ENCODE data around the gene ACOT8. TPM values are rescaled to one million over a fixed set of nuclear protein-coding genes. Genes with fewer than 3 reads are reported as not detected.

ACOT8 gene
- total and polyA plus RNA-seq, 2 of the 4 experiments (the other 2 are of a cell fraction): 29.8 to 47.5 TPM

- no TSS peak for BruUV-seq (replicated peaks)
- Histone ChIP-seq H2AFZ (replicated peaks; ENCODE audit: low read length, poor library complexity) (no peak overlapping the region), H2BK120ac (ENCODE audit: low read depth, low read length) (no peak overlapping the region), H3K36me3 (ENCODE audit: control insufficient read depth, insufficient read depth, low read length) (no peaks in the 10 kb centered on the region; the same call in 1 of the 2 replicates), H3K4me3 (ENCODE audit: insufficient read depth, low read depth, low read length) (no peak overlapping the region), H2AK9ac (replicated peaks; ENCODE audit: low read depth, low read length, poor library complexity) (no peak overlapping the region), H3K4me2 (ENCODE audit: low read depth, low read length) (no peak overlapping the region; the same call in 1 of the 2 replicates), H2BK5ac (ENCODE audit: low read depth, low read length, poor library complexity, severe bottlenecking) (no peak overlapping the region), H3K27ac (ENCODE audit: insufficient read depth, low read length) (no peak overlapping the region), H3K18ac (ENCODE audit: low read depth, low read length) (no peak overlapping the region), H4K8ac (ENCODE audit: low read depth in 2 of 2, low read length in 2 of 2) (no peak overlapping the region), H3K27me3 (ENCODE audit: control insufficient read depth, insufficient read depth, low read length) (no peaks in the 10 kb centered on the region; the same call in 1 of the 2 replicates), H3K9ac (ENCODE audit: low read depth, low read length) (no peak overlapping the region), H3K23ac (ENCODE audit: low read depth, low read length) (no peak overlapping the region), H4K20me1 (ENCODE audit: insufficient read depth, low read length) (peaks cover 12% of the 10 kb centered on the region; the same call in 1 of the 2 replicates), H3K14ac (replicated peaks; ENCODE audit: low read depth, low read length) (no peak overlapping the region), H3K56ac (ENCODE audit: extremely low read depth, insufficient read depth, low read length) (no peak overlapping the region), H4K91ac (ENCODE audit: insufficient read depth, low read depth, low read length) (no peak overlapping the region), H3K79me1 (ENCODE audit: low read depth in 1 of 2, low read length in 2 of 2) (peaks cover 19 to 39% of the 10 kb centered on the region in 2 experiments), H3K9me3 (ENCODE audit: control insufficient read depth, insufficient read depth, low read length) (no peaks in the 10 kb centered on the region), H2AK5ac (ENCODE audit: low read depth, low read length) (no peak overlapping the region), H3K4me1 (ENCODE audit: control insufficient read depth, insufficient read depth, low read length) (peaks cover 18% of the 10 kb centered on the region), H4K5ac (ENCODE audit: low read depth, low read length) (no peak overlapping the region), H3K4ac (ENCODE audit: low read depth, low read length) (no peak overlapping the region), H3K9me1 (ENCODE audit: insufficient read depth, low read length) (peaks cover 12% of the 10 kb centered on the region; the same call in 1 of the 2 replicates), H2BK15ac (ENCODE audit: low read depth, low read length) (no peak overlapping the region), H2BK20ac (ENCODE audit: low read depth, low read length) (no peak overlapping the region)
- ChIA-PET CTCF (no interaction called here), POLR2A (ENCODE audit: unreplicated experiment) (no interaction called here)
- DNase-seq: peak; percentile 81
- TF ChIP-seq CEBPB (IDR thresholded peaks at IDR 0.05; ENCODE audit: low read depth, low read length) (peak; percentile 59; the same call in 1 of the 2 replicates), NFE2L2 (IDR thresholded peaks at IDR 0.05; ENCODE audit: low read depth, low read length) (no peak), ELK1 (IDR thresholded peaks at IDR 0.05; ENCODE audit: borderline replicate concordance, low read depth, low read length) (no peak), FOS (IDR thresholded peaks at IDR 0.05; ENCODE audit: low read depth, low read length) (peak; percentile 23; the same call in 1 of the 2 replicates)
- in situ Hi-C loops (cut with MboI; ENCODE audit: low sequenced_read_pairs) (no loop called here), dilution Hi-C loops (cut with HindIII; ENCODE audit: low sequenced_read_pairs, unreplicated experiment) (no loop called here), intact Hi-C loops (cut with micrococcal nuclease) (no loop called here)
- ATAC-seq (ENCODE audit: low read depth): peak; percentile 54
- 50% methylated on average over 3 of the region's 9 CpGs; no CpG with 5 or more reads in 1 of the 2 experiments for WGBS, 2 experiments (ENCODE audit: extremely low coverage in 2 of 2, insufficient read length in 1 of 2)
These were observed 39.6 kb downstream of the ACOT8 start for GRCh38 chr20:45817376-45818194.

All from IMR-90 (cell line).